ENCODE data around the gene TIGAR. TPM values are rescaled to one million over a fixed set of nuclear protein-coding genes. Genes with fewer than 3 reads are reported as not detected.

Gene TIGAR
- total RNA-seq, 2 donors from 2014 or later: 3.7 to 4.2 TPM

DNA sequence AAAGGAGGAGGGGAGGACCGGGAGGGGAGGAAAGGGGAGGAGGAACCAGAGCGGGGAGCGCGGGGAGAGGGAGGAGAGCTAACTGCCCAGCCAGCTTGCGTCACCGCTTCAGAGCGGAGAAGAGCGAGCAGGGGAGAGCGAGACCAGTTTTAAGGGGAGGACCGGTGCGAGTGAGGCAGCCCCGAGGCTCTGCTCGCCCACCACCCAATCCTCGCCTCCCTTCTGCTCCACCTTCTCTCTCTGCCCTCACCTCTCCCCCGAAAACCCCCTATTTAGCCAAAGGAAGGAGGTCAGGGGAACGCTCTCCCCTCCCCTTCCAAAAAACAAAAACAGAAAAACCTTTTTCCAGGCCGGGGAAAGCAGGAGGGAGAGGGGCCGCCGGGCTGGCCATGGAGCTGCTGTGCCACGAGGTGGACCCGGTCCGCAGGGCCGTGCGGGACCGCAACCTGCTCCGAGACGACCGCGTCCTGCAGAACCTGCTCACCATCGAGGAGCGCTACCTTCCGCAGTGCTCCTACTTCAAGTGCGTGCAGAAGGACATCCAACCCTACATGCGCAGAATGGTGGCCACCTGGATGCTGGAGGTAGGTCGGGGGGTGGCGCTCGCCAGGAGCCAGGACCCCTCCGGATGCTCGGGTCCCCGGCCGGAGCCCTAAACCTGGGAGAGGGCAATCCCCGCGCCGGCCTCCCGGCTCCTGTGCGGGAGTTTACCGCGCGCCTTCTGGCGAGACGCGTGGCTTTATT lies 47.2 kb upstream of the TIGAR start, which contains the start of gene CCND2:
TSS of gene CCND2 (plus strand) at position 111 of the 744 bp plus-strand sequence. CDS start at position 390, 279 bp downstream.
- peaks cover 0 to 68% of the 10 kb centered on the region in 2 donors for H3K4me1 ChIP-seq
- H3K4me3 ChIP-seq: peak within 1 kb of the TSS; percentile 84 to 89
- H3K9me3 ChIP-seq: no peaks in the 10 kb centered on the region
- peak; percentile 92 for DNase-seq (ENCODE audit: low spot score)
- H3K27me3 ChIP-seq: no peaks in the 10 kb centered on the region
- TF ChIP-seq, protein P1, sequence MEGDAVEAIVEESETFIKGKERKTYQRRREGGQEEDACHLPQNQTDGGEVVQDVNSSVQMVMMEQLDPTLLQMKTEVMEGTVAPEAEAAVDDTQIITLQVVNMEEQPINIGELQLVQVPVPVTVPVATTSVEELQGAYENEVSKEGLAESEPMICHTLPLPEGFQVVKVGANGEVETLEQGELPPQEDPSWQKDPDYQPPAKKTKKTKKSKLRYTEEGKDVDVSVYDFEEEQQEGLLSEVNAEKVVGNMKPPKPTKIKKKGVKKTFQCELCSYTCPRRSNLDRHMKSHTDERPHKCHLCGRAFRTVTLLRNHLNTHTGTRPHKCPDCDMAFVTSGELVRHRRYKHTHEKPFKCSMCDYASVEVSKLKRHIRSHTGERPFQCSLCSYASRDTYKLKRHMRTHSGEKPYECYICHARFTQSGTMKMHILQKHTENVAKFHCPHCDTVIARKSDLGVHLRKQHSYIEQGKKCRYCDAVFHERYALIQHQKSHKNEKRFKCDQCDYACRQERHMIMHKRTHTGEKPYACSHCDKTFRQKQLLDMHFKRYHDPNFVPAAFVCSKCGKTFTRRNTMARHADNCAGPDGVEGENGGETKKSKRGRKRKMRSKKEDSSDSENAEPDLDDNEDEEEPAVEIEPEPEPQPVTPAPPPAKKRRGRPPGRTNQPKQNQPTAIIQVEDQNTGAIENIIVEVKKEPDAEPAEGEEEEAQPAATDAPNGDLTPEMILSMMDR (IDR thresholded peaks at IDR 0.05): no peak
- peak within 1 kb of the TSS; percentile 96 to 97 for H3K27ac ChIP-seq
- peaks cover 17% of the 10 kb centered on the region for H3K36me3 ChIP-seq

DNA sequence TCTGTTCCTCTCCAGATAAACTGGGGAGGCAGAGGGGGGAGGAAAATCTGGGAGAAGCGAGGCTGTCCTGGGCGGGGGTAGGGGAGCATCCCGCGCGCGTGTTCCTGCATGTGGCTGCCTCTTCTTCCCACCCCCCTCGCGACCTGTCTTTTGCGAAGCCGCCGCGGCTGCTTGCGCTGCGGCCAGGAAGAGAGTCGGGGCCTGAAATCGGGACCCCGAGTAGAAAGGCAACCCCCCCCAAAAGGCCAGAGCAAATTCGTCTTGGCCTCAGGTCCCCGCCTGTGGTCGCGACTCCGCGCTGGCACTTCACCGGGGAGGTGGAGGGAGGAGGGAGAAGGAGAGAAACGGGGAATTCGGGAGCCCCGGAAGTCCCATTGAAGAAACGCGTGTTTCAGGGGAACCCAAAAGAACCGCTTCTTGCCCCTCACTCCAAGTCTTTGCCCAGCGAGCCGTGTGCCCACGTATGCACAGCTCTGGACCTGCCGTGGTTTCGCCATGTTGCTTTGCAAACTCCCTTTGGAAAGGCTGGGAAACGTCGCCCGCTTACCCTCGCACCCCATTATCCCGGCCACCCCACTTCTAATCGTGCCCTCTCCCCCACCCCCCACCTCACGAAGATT lies 46.5 kb upstream of the TIGAR start:
- peaks cover 0 to 75% of the 10 kb centered on the region in 2 donors for H3K4me1 ChIP-seq
- H3K4me3 ChIP-seq: peak overlapping the region; percentile 84 to 89
- peaks cover 22% of the 10 kb centered on the region for H3K36me3 ChIP-seq
- DNase-seq (ENCODE audit: low spot score): no peak
- H3K9me3 ChIP-seq: no peaks in the 10 kb centered on the region
- H3K27me3 ChIP-seq: no peaks in the 10 kb centered on the region
- peak overlapping the region; percentile 96 to 97 for H3K27ac ChIP-seq
- TF ChIP-seq, protein P1 (IDR thresholded peaks at IDR 0.05): no peak

DNA sequence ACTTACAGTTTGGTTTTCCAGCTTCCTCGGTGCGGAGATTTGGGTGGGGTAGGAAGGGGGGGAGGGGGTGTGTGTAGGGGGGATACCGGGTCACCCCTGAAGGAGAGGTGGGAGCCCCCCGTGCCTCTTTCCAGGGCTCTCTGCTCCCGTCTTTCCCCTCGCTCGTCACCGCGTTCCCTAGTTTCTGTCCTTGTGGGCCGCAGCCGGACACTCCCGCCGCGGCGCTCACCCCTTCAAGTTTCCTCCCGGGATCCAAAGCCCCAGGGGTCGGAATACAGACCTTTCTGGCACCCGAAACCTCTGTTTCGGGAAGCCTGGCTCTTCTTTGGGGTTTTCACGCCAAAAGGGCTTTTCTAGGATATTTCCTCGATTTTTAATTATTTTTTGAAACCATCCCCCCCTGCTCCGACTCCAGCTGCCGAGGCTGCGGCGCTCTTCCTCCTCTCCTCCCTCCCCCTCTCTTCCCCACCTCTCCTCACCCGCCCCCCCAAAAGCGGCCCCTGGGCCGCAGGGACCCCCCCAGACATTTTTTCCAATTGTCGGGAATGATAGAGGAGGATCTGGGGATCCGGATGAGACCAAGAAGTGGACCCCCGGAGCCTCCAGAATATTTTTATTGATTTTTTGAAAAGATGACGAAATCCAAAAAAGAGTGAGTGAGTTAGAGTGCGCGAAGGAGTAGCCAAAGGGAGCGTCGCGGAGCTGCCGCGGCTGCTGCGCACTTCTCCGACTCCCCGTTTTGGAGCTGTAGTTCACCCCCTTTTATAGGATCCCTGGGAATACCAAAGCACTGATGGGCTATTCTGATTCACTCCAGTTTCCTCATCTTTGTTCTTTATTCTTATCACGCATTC lies 45.8 kb upstream of the TIGAR start:
- no peak for DNase-seq (ENCODE audit: low spot score)
- TF ChIP-seq, protein P1 (IDR thresholded peaks at IDR 0.05): no peak
- Histone ChIP-seq H3K27ac (peak overlapping the region; percentile 96 to 97), H3K36me3 (peaks cover 29% of the 10 kb centered on the region), H3K9me3 (no peaks in the 10 kb centered on the region), H3K4me1 (peaks cover 0 to 74% of the 10 kb centered on the region in 2 donors), H3K4me3 (peak overlapping the region; percentile 84 to 89), H3K27me3 (no peaks in the 10 kb centered on the region)

DNA sequence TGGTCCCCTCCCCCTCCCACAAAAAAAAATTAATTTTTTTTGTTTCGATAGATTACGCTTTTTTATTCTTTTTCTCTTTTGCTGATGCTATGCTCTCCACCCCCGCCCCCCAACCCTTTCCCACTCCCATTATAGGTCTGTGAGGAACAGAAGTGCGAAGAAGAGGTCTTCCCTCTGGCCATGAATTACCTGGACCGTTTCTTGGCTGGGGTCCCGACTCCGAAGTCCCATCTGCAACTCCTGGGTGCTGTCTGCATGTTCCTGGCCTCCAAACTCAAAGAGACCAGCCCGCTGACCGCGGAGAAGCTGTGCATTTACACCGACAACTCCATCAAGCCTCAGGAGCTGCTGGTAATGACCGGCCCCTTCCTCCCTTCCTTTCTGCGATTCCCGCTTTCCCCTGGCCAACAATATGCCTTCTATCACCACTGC lies 45.1 kb upstream of the TIGAR start:
- peak overlapping the region; percentile 84 to 89 for H3K4me3 ChIP-seq
- H3K36me3 ChIP-seq: peaks cover 33% of the 10 kb centered on the region
- peak overlapping the region; percentile 96 to 97 for H3K27ac ChIP-seq
- peaks cover 0 to 74% of the 10 kb centered on the region in 2 donors for H3K4me1 ChIP-seq
- TF ChIP-seq, protein P1 (IDR thresholded peaks at IDR 0.05): no peak
- no peaks in the 10 kb centered on the region for H3K27me3 ChIP-seq
- no peak for DNase-seq (ENCODE audit: low spot score)
- H3K9me3 ChIP-seq: no peaks in the 10 kb centered on the region

DNA sequence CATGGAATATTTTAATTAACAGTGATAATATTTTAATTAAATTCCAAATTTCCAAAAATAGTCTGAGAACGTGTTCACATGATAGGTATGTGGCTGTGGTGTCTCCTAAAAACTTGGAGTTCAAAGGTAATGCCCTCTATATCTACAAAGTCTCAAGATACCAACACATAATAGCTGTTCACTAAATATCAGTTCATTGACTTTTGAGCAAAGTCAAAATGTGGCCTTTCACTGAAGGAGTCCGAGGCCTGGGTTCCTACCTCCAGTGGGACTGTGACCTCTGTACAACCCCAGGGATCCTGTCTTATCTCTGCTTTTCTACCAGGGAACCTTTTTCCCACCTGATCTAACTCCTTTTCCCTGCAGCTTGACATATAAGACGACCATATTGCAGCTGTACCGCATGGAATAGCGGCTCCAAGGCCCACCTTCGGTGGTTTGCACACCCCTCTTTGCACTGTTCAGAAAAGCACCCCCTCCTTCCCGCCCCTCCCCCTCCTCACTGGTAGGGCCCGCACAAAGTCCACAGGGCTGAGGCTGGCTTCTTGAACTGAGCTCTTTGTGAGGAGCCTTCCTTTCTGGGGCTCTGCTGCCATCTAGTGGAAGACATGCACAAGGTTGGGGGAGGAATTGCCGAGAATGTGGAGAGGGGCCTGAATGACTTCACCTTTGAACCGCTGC lies 44.3 kb upstream of the TIGAR start:
- DNase-seq (ENCODE audit: low spot score): peak; percentile 90
- Histone ChIP-seq H3K36me3 (peaks cover 41% of the 10 kb centered on the region), H3K4me3 (peak overlapping the region in 1 of 2 donors; percentile 84), H3K4me1 (peaks cover 0 to 76% of the 10 kb centered on the region in 2 donors), H3K27me3 (no peaks in the 10 kb centered on the region), H3K27ac (peak overlapping the region; percentile 96 to 97), H3K9me3 (no peaks in the 10 kb centered on the region)
- TF ChIP-seq, protein P1 (IDR thresholded peaks at IDR 0.05): peak; percentile 44 to 96

Measured in right atrium auricular region (tissue), 2 donors.